Measurements from ENCODE around the gene DHPS.
A peak's percentile ranks its signal among the peaks of the same experiment; 100 is the strongest.

The DHPS gene

GRCh38 chr19:12723641-12724426 lies 42.2 kb upstream of the DHPS start, which contains the start of gene TNPO2:
Gene TNPO2 (minus strand): TSS chr19:12723932. CDS start chr19:12720977, 2,955 bp downstream.
- in situ Hi-C loops (cut with HindIII; ENCODE audit: low sequenced_read_pairs), result no loop called here
- DNase-seq (ENCODE audit: low read depth, low spot score), result peak; percentile 60
- no peak for TF ChIP-seq CTCF (IDR thresholded peaks at IDR 0.05; ENCODE audit: low read depth, low read length)
- peak within 1 kb of the TSS; percentile 81 for H3K4me3 ChIP-seq (ENCODE audit: low read depth, low read length)

- TF ChIP-seq CTCF (IDR thresholded peaks at IDR 0.05; ENCODE audit: low read depth, low read length), result no peak
- peak overlapping the region; percentile 81 for H3K4me3 ChIP-seq (ENCODE audit: low read depth, low read length)
- in situ Hi-C loops (cut with HindIII; ENCODE audit: low sequenced_read_pairs), result no loop called here
- DNase-seq (ENCODE audit: low read depth, low spot score), result peak; percentile 9
Measured at GRCh38 chr19:12723381-12723640, 41.6 kb upstream of the DHPS start.

GRCh38 chr19:12722566-12723380 lies 41.1 kb upstream of the DHPS start:
- TF ChIP-seq CTCF (IDR thresholded peaks at IDR 0.05; ENCODE audit: low read depth, low read length), result no peak
- peak overlapping the region; percentile 81 for H3K4me3 ChIP-seq (ENCODE audit: low read depth, low read length)
- DNase-seq (ENCODE audit: low read depth, low spot score), result peak; percentile 99
- in situ Hi-C loops (cut with HindIII; ENCODE audit: low sequenced_read_pairs), result no loop called here

GRCh38 chr19:12721656-12722565 lies 40.2 kb upstream of the DHPS start:
- DNase-seq (ENCODE audit: low read depth, low spot score), result peak; percentile 78
- in situ Hi-C loops (cut with HindIII; ENCODE audit: low sequenced_read_pairs), result no loop called here
- peak overlapping the region; percentile 81 for H3K4me3 ChIP-seq (ENCODE audit: low read depth, low read length)
- no peak for TF ChIP-seq CTCF (IDR thresholded peaks at IDR 0.05; ENCODE audit: low read depth, low read length)

GRCh38 chr19:12720851-12721655 lies 39.4 kb upstream of the DHPS start:
- DNase-seq (ENCODE audit: low read depth, low spot score), result peak; percentile 17
- H3K4me3 ChIP-seq (ENCODE audit: low read depth, low read length), result peak overlapping the region; percentile 81
- in situ Hi-C loops (cut with HindIII; ENCODE audit: low sequenced_read_pairs), result no loop called here
- no peak for TF ChIP-seq CTCF (IDR thresholded peaks at IDR 0.05; ENCODE audit: low read depth, low read length)

Measured in astrocyte of the spinal cord (primary cell).